Measurements from ENCODE around the gene SLC12A6.

SLC12A6 gene

GRCh38 chr15:34182942-34183341 lies 154.6 kb downstream of the SLC12A6 start:
- peaks cover 30% of the 10 kb centered on the region for H3K79me2 ChIP-seq (ENCODE audit: insufficient read depth, low read length)
- H3K9me3 ChIP-seq (ENCODE audit: insufficient read depth, low read length): no peaks in the 10 kb centered on the region
- no peak for TF ChIP-seq EZH2phosphoT487 (conservative IDR thresholded peaks at IDR 0.05; ENCODE audit: low read length)
- TF ChIP-seq, protein P1, sequence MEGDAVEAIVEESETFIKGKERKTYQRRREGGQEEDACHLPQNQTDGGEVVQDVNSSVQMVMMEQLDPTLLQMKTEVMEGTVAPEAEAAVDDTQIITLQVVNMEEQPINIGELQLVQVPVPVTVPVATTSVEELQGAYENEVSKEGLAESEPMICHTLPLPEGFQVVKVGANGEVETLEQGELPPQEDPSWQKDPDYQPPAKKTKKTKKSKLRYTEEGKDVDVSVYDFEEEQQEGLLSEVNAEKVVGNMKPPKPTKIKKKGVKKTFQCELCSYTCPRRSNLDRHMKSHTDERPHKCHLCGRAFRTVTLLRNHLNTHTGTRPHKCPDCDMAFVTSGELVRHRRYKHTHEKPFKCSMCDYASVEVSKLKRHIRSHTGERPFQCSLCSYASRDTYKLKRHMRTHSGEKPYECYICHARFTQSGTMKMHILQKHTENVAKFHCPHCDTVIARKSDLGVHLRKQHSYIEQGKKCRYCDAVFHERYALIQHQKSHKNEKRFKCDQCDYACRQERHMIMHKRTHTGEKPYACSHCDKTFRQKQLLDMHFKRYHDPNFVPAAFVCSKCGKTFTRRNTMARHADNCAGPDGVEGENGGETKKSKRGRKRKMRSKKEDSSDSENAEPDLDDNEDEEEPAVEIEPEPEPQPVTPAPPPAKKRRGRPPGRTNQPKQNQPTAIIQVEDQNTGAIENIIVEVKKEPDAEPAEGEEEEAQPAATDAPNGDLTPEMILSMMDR (IDR thresholded peaks at IDR 0.05; ENCODE audit: insufficient read depth, low read length, poor library complexity, severe bottlenecking): no peak
- no peaks in the 10 kb centered on the region for H3K27me3 ChIP-seq (ENCODE audit: low read length)
- H3K36me3 ChIP-seq (ENCODE audit: low read length): no peaks in the 10 kb centered on the region
- no peak overlapping the region for H3K9ac ChIP-seq (ENCODE audit: low read length)
- H3K4me3 ChIP-seq (ENCODE audit: insufficient read depth, low read length, poor library complexity, severe bottlenecking): no peak overlapping the region
- H3K9me2 ChIP-seq (replicated peaks; ENCODE audit: insufficient read depth, low read length): no peaks in the 10 kb centered on the region
- H3K4me2 ChIP-seq (ENCODE audit: low read depth, low read length, poor library complexity, severe bottlenecking): no peak overlapping the region
- H2AFZ ChIP-seq (ENCODE audit: low read depth, low read length, severe bottlenecking): no peak overlapping the region
- H3F3A ChIP-seq (ENCODE audit: insufficient read depth): no peaks in the 10 kb centered on the region
- H4K20me1 ChIP-seq (ENCODE audit: low read depth, low read length): no peaks in the 10 kb centered on the region
- no peak overlapping the region for H3K27ac ChIP-seq (ENCODE audit: low read depth, low read length)
